ENCODE results near the gene CUTC. TPM values are rescaled to one million over a fixed set of nuclear protein-coding genes. Genes with fewer than 3 reads are reported as not detected.
A peak's percentile ranks its signal among the peaks of the same experiment; 100 is the strongest.
"Not testable (repeated sequence)": the region's sequence is repeated elsewhere in the genome, so short reads cannot be mapped to it uniquely, and the experiment has no call there.

Gene CUTC
- total RNA-seq, 4 donors from 2014 or later = 11.7 to 53.6 (median 17.0) TPM

- Histone ChIP-seq H3K27me3 (no peaks in the 10 kb centered on the region), H3K4me1 (peaks cover 0 to 23% (median 4%) of the 10 kb centered on the region in 4 donors), H3K36me3 (peaks cover 0 to 23% (median 0%) of the 10 kb centered on the region in 3 donors), H3K9me3 (no peaks in the 10 kb centered on the region), H3K27ac (no peak overlapping the region), H3K4me3 (peak overlapping the region in 3 of 4 donors; percentile 22 to 86 (median 80))
- TF ChIP-seq CTCF (IDR thresholded peaks at IDR 0.05) = no peak
- no peak for TF ChIP-seq POLR2A (IDR thresholded peaks at IDR 0.05)
- DNase-seq = no peak
These were observed 1.3 kb downstream of the CUTC start for GRCh38 chr10:99733366-99733765.

- not testable (repeated sequence) for H3K27me3 ChIP-seq, H3K9me3 ChIP-seq, DNase-seq, H3K4me3 ChIP-seq, H3K27ac ChIP-seq
- peaks cover 0 to 31% (median 0%) of the 10 kb centered on the region in 3 donors for H3K36me3 ChIP-seq
- H3K4me1 ChIP-seq = peaks cover 0 to 23% (median 4%) of the 10 kb centered on the region in 4 donors
These were observed 2.1 kb downstream of the CUTC start for GRCh38 chr10:99734111-99734510.

- no peaks in the 10 kb centered on the region for H3K27me3 ChIP-seq
- H3K27ac ChIP-seq = no peak overlapping the region
- H3K4me3 ChIP-seq = no peak overlapping the region
- no peak for TF ChIP-seq CTCF (IDR thresholded peaks at IDR 0.05)
- TF ChIP-seq POLR2A (IDR thresholded peaks at IDR 0.05) = no peak
- H3K9me3 ChIP-seq = peaks cover 0 to 14% (median 1%) of the 10 kb centered on the region in 4 donors
- no peaks in the 10 kb centered on the region for H3K4me1 ChIP-seq
- peaks cover 0 to 90% (median 0%) of the 10 kb centered on the region in 3 donors for H3K36me3 ChIP-seq
- no peak for DNase-seq
These were observed 8.2 kb downstream of the CUTC start for GRCh38 chr10:99740260-99740659.

GRCh38 chr10:99740933-99741559 is 9.0 kb downstream of the CUTC start:
- Histone ChIP-seq H3K4me1 (no peaks in the 10 kb centered on the region), H3K9me3 (peaks cover 0 to 14% (median 1%) of the 10 kb centered on the region in 4 donors), H3K4me3 (no peak overlapping the region), H3K27me3 (no peaks in the 10 kb centered on the region), H3K27ac (no peak overlapping the region), H3K36me3 (peaks cover 0 to 96% (median 0%) of the 10 kb centered on the region in 3 donors)
- TF ChIP-seq CTCF (IDR thresholded peaks at IDR 0.05) (no peak), POLR2A (IDR thresholded peaks at IDR 0.05) (no peak)
- DNase-seq = no peak

- TF ChIP-seq POLR2A (IDR thresholded peaks at IDR 0.05) = no peak
- no peak for TF ChIP-seq CTCF (IDR thresholded peaks at IDR 0.05)
- H3K9me3 ChIP-seq = peaks cover 0 to 14% (median 1%) of the 10 kb centered on the region in 4 donors
- no peaks in the 10 kb centered on the region for H3K27me3 ChIP-seq
- peaks cover 0 to 96% (median 0%) of the 10 kb centered on the region in 3 donors for H3K36me3 ChIP-seq
- no peak overlapping the region for H3K27ac ChIP-seq
- DNase-seq = no peak
- no peaks in the 10 kb centered on the region for H3K4me1 ChIP-seq
- H3K4me3 ChIP-seq = no peak overlapping the region
These were observed 10.2 kb downstream of the CUTC start for GRCh38 chr10:99742254-99742653.

GRCh38 chr10:99742701-99743100 is 10.7 kb downstream of the CUTC start:
- TF ChIP-seq CTCF (IDR thresholded peaks at IDR 0.05) = no peak
- no peak for TF ChIP-seq POLR2A (IDR thresholded peaks at IDR 0.05)
- no peak for DNase-seq
- Histone ChIP-seq H3K4me3 (no peak overlapping the region), H3K27ac (no peak overlapping the region), H3K27me3 (no peaks in the 10 kb centered on the region), H3K36me3 (peaks cover 0 to 96% (median 0%) of the 10 kb centered on the region in 3 donors), H3K9me3 (peaks cover 0 to 14% (median 1%) of the 10 kb centered on the region in 4 donors), H3K4me1 (no peaks in the 10 kb centered on the region)

All from Peyer's patch (tissue), 4 donors.